Endothelial cell of umbilical vein (primary cell): Measurements from ENCODE around the gene PRIM2. TPM values are rescaled to one million over a fixed set of nuclear protein-coding genes. Genes with fewer than 3 reads are reported as not detected.
"Not testable (repeated sequence)": the region's sequence is repeated elsewhere in the genome, so short reads cannot be mapped to it uniquely, and the experiment has no call there.

Experiments
- BruUV-seq: library from RNA; stranded (reverse); fragments of 400-500 nt; replicated peaks from 2 replicates; lab custom pipeline; 2021; lab: Mats Ljungman, UMichigan
- CTCF ChIA-PET: fragments of 300-600, 350-600 bp; sonication (Branson Sonifier 250); formaldehyde crosslinking; loops from one replicate; lab custom pipeline; 2021; ENCODE audit warnings: antibody characterized with exemption, inconsistent platforms; lab: Charles Lee
- POLR2A ChIA-PET: fragments of 300-600, 350-600 bp; sonication (Branson Sonifier 250); formaldehyde crosslinking; loops from one replicate; lab custom pipeline; 2021; ENCODE audit warnings: antibody characterized with exemption, inconsistent platforms; lab: Charles Lee
- DNase-seq: peaks from one replicate; pipeline ENCODE4 v3.0.0-alpha.2; 2011; ENCODE audit warnings: low read depth, low spot score
- FAIRE-seq: peaks from 2 replicates; lab custom pipeline; 2011; peaks lifted over from hg19 to GRCh38; lab: Jason Lieb, UNC
- H2AFZ ChIP-seq: 2 replicates; pipeline ENCODE4 v1.6.0; 2012; ENCODE audit warnings: low read depth, low read length, control low read depth, inconsistent platforms
- H3K27ac ChIP-seq: 2 replicates; pipeline ENCODE4 v1.5.1; 2011; ENCODE audit warnings: low read depth, mild to moderate bottlenecking, control low read depth, low read length, moderate library complexity; ENCODE audit not compliant: insufficient read depth
- H3K27me3 ChIP-seq, 2 experiments: 2 replicates each; pipeline versions ENCODE4 v1.6.0 to v1.6.1; 2011; ENCODE audit warnings: low read length in 2 of 2, mixed read lengths in 1 of 2; ENCODE audit not compliant: control insufficient read depth in 2 of 2, insufficient read depth in 2 of 2
- H3K36me3 ChIP-seq, 2 experiments: 2 replicates in 1 of 2; 3 replicates in 1 of 2; pipeline ENCODE4 v1.5.1; 2011; ENCODE audit warnings: low read length in 2 of 2, mild to moderate bottlenecking in 1 of 2, moderate library complexity in 1 of 2; ENCODE audit not compliant: control insufficient read depth in 2 of 2, insufficient read depth in 2 of 2; ENCODE audit errors: extremely low read depth in 1 of 2
- H3K4me1 ChIP-seq: 3 replicates; pipeline ENCODE4 v1.5.1; 2011; ENCODE audit warnings: mild to moderate bottlenecking, low read length; ENCODE audit not compliant: control insufficient read depth, insufficient read depth; ENCODE audit errors: extremely low read depth
- H3K4me2 ChIP-seq: 2 replicates; pipeline ENCODE4 v1.6.1; 2011; ENCODE audit warnings: low read length, control low read depth, mixed read lengths; ENCODE audit not compliant: insufficient read depth
- H3K4me3 ChIP-seq, 3 experiments: fragments of 200-600 bp in 1 of 3; sonication (generic), shearing (Covaris generic) in 1 of 3; replicated peaks in 1 of 3; 2 replicates each; pipeline ENCODE4 v1.5.1; 2011 to 2016; ENCODE audit warnings: control low read depth in 3 of 3, low read length in 3 of 3, mild to moderate bottlenecking in 2 of 3, inconsistent platforms in 1 of 3, low read depth in 1 of 3, moderate library complexity in 1 of 3; ENCODE audit not compliant: insufficient read depth in 1 of 3
- H3K79me2 ChIP-seq: 2 replicates; pipeline ENCODE4 v1.6.0; 2012; ENCODE audit warnings: low read length, inconsistent platforms; ENCODE audit not compliant: control insufficient read depth, insufficient read depth
- H3K9ac ChIP-seq: replicated peaks from 2 replicates; pipeline ENCODE3; 2011; ENCODE audit warnings: low read length, control low read depth; ENCODE audit not compliant: insufficient read depth; ENCODE audit errors: extremely low read depth
- H3K9me1 ChIP-seq: replicated peaks from 3 replicates; pipeline ENCODE4 v1.6.0; 2011; ENCODE audit warnings: mild to moderate bottlenecking, low read length; ENCODE audit not compliant: control insufficient read depth, insufficient read depth; ENCODE audit errors: extremely low read depth
- H3K9me3 ChIP-seq: replicated peaks from 2 replicates; pipeline ENCODE4 v1.5.1; 2012; ENCODE audit warnings: low read length, inconsistent platforms; ENCODE audit not compliant: control insufficient read depth, insufficient read depth
- H4K20me1 ChIP-seq: replicated peaks from 2 replicates; pipeline ENCODE3; 2011; ENCODE audit warnings: mild to moderate bottlenecking, low read length; ENCODE audit not compliant: control insufficient read depth, insufficient read depth; ENCODE audit errors: extremely low read depth
- dilution Hi-C: fragments of 300-500 bp; cut with MboI; formaldehyde crosslinking; loops from one replicate; pipeline ENCODE4 v1.15.0; 2019; ENCODE audit warnings: low sequenced_read_pairs; ENCODE audit not compliant: extremely low pct_ligation_motif_present
- intact Hi-C: fragments of 100-400 bp; cut with micrococcal nuclease; formaldehyde crosslinking; loops from one replicate; pipeline ENCODE4 v1.10.0; 2022
- polyA plus RNA-seq, 4 experiments: library from polyadenylated mRNA; depleted of rRNA in 3 of 4; stranded (reverse) in 3 of 4; unstranded in 1 of 4; fragments of >200 nt; gene quantifications; 2 replicates each; pipeline versions ENCODE4 v1.2.1 to v1.2.3, GENCODE V29; 2011 to 2012; ENCODE audit warnings: missing spikeins in 1 of 4
- total RNA-seq: library from RNA; stranded (reverse); gene quantifications from 2 replicates; pipeline ENCODE4 v1.2.3, GENCODE V29; 2021

PRIM2 gene
- total and polyA plus RNA-seq, 2 donors (not counting 3 experiments of a cell fraction or from before 2014, with no cell fraction given), result 5.3 to 21.0 TPM

GRCh38 chr6:57470148-57470547 lies 152.7 kb downstream of the PRIM2 start:
- FAIRE-seq, H3K27ac ChIP-seq, CTCF ChIA-PET, intact Hi-C loops, H3K4me3 ChIP-seq, H3K9ac ChIP-seq, H3K79me2 ChIP-seq, H3K27me3 ChIP-seq, H3K36me3 ChIP-seq, dilution Hi-C loops, H2AFZ ChIP-seq, H3K4me1 ChIP-seq, POLR2A ChIA-PET, BruUV-seq, H3K9me1 ChIP-seq, H4K20me1 ChIP-seq, H3K9me3 ChIP-seq, H3K4me2 ChIP-seq, DNase-seq: not testable (repeated sequence)

- H3K9me3 ChIP-seq, FAIRE-seq, intact Hi-C loops, CTCF ChIA-PET, BruUV-seq, H3K79me2 ChIP-seq, H3K36me3 ChIP-seq, dilution Hi-C loops, H3K27ac ChIP-seq, H3K9me1 ChIP-seq, DNase-seq, H3K4me1 ChIP-seq, H3K9ac ChIP-seq, H3K27me3 ChIP-seq, POLR2A ChIA-PET, H2AFZ ChIP-seq, H3K4me3 ChIP-seq, H4K20me1 ChIP-seq, H3K4me2 ChIP-seq: not testable (repeated sequence)
Observed at GRCh38 chr6:57471314-57471864, 154.0 kb downstream of the PRIM2 start.

GRCh38 chr6:57472861-57473362 lies 155.5 kb downstream of the PRIM2 start:
- peak overlapping the region; percentile 59 for H2AFZ ChIP-seq
- H3K9me1 ChIP-seq, H3K4me1 ChIP-seq, H3K4me3 ChIP-seq, POLR2A ChIA-PET, H3K36me3 ChIP-seq, H3K27ac ChIP-seq, H3K9ac ChIP-seq, dilution Hi-C loops, H3K9me3 ChIP-seq, H4K20me1 ChIP-seq, H3K27me3 ChIP-seq, H3K79me2 ChIP-seq, intact Hi-C loops, BruUV-seq, FAIRE-seq, CTCF ChIA-PET: not testable (repeated sequence)
- H3K4me2 ChIP-seq, result peak overlapping the region; percentile 17
- peak; percentile 41 for DNase-seq

- FAIRE-seq, POLR2A ChIA-PET, H3K9ac ChIP-seq, H3K9me1 ChIP-seq, H3K27ac ChIP-seq, H3K9me3 ChIP-seq, H3K4me1 ChIP-seq, dilution Hi-C loops, H3K27me3 ChIP-seq, BruUV-seq, CTCF ChIA-PET, H3K4me3 ChIP-seq, H4K20me1 ChIP-seq, H3K4me2 ChIP-seq, H3K36me3 ChIP-seq, intact Hi-C loops, H3K79me2 ChIP-seq: not testable (repeated sequence)
- DNase-seq, result peak; percentile 24
- peak overlapping the region; percentile 16 for H2AFZ ChIP-seq
Observed at GRCh38 chr6:57474862-57475475, 157.5 kb downstream of the PRIM2 start.
